HFFc6 (cell line): ENCODE data around the gene KRT74. TPM values are rescaled to one million over a fixed set of nuclear protein-coding genes. Genes with fewer than 3 reads are reported as not detected.
"Not testable (repeated sequence)": the region's sequence is repeated elsewhere in the genome, so short reads cannot be mapped to it uniquely, and the experiment has no call there.

Source experiments
- DNase-seq: peaks from one replicate; pipeline ENCODE4 v3.0.0-alpha.2; 2018
- H3K27ac Mint-ChIP-seq: 2 replicates; pipeline ENCODE4 v1.8.0; 2020; ENCODE audit warnings: mild to moderate bottlenecking, mixed read lengths
- H3K27me3 Mint-ChIP-seq: 2 replicates; pipeline ENCODE4 v1.8.0; 2021; ENCODE audit warnings: mild to moderate bottlenecking, moderate library complexity, mixed read lengths; ENCODE audit not compliant: insufficient read depth
- H3K36me3 Mint-ChIP-seq: 2 replicates; pipeline ENCODE4 v1.8.0; 2021; ENCODE audit warnings: low read depth, mixed read lengths
- H3K4me1 Mint-ChIP-seq: 2 replicates; pipeline ENCODE4 v1.8.0; 2020; ENCODE audit warnings: low read depth, mixed read lengths
- H3K4me3 Mint-ChIP-seq: 2 replicates; pipeline ENCODE4 v1.8.0; 2020; ENCODE audit warnings: mild to moderate bottlenecking, moderate library complexity, mixed read lengths
- H3K9me3 Mint-ChIP-seq: 2 replicates; pipeline ENCODE4 v1.8.0; 2020; ENCODE audit warnings: mild to moderate bottlenecking, mixed read lengths
- total RNA-seq, 6 experiments: library from RNA; stranded (reverse); fragmentation: NEBNext Ultra II Directional; extraction: Animal tissue kit (Norgen Biotek cat#: 25700); gene quantifications; 2 replicates in 1 of 6; 3 replicates in 5 of 6; pipeline ENCODE4 v1.2.3, GENCODE V29; 2021
- TF ChIP-seq, protein P1 (sequence below): fragments of 200-600 bp; sonication (generic); IDR thresholded peaks from 2 replicates; pipeline ENCODE4 v1.5.0; 2021; ENCODE audit warnings: antibody characterized with exemption, mild to moderate bottlenecking

KRT74 gene
- total RNA-seq, 6 experiments from 2014 or later = not detected

GRCh38 chr12:52601671-52602070, 28.0 kb upstream of the KRT74 start:
- TF ChIP-seq, protein P1, sequence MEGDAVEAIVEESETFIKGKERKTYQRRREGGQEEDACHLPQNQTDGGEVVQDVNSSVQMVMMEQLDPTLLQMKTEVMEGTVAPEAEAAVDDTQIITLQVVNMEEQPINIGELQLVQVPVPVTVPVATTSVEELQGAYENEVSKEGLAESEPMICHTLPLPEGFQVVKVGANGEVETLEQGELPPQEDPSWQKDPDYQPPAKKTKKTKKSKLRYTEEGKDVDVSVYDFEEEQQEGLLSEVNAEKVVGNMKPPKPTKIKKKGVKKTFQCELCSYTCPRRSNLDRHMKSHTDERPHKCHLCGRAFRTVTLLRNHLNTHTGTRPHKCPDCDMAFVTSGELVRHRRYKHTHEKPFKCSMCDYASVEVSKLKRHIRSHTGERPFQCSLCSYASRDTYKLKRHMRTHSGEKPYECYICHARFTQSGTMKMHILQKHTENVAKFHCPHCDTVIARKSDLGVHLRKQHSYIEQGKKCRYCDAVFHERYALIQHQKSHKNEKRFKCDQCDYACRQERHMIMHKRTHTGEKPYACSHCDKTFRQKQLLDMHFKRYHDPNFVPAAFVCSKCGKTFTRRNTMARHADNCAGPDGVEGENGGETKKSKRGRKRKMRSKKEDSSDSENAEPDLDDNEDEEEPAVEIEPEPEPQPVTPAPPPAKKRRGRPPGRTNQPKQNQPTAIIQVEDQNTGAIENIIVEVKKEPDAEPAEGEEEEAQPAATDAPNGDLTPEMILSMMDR = no peak
- H3K9me3 Mint-ChIP-seq = no peaks in the 10 kb centered on the region
- H3K36me3 Mint-ChIP-seq = no peaks in the 10 kb centered on the region
- no peak overlapping the region for H3K4me3 Mint-ChIP-seq
- H3K27ac Mint-ChIP-seq = no peak overlapping the region
- no peaks in the 10 kb centered on the region for H3K4me1 Mint-ChIP-seq
- H3K27me3 Mint-ChIP-seq = peaks cover 46% of the 10 kb centered on the region
- DNase-seq = no peak

GRCh38 chr12:52600941-52601481, 27.4 kb upstream of the KRT74 start, which contains the start of gene KRT72:
KRT72 (minus strand) TSS chr12:52601463; CDS start chr12:52601452, 11 bp downstream.
- no peaks in the 10 kb centered on the region for H3K36me3 Mint-ChIP-seq
- no peak within 1 kb of the TSS for H3K4me3 Mint-ChIP-seq
- H3K27me3 Mint-ChIP-seq = peaks cover 47% of the 10 kb centered on the region
- no peak within 1 kb of the TSS for H3K27ac Mint-ChIP-seq
- H3K4me1 Mint-ChIP-seq = no peaks in the 10 kb centered on the region
- DNase-seq = no peak
- TF ChIP-seq, protein P1 = no peak
- no peaks in the 10 kb centered on the region for H3K9me3 Mint-ChIP-seq

DNA sequence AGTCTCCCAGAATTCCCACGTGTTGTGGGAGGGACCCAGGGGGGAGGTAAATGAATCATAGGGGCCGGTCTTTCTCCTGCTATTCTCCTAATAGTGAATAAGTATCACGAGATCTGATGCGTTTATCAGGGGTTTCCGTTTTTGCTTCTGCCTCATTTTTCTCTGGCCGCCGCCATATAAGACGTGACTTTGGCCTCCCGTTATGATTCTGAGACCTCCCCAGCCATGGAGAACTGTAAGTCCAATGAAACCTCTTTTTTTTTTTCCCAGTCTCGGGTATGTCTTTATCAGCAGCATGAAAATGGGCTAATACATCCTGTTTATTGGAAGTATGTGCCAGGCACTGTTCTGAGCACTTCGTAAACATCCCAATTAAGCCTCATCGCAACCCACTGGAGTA, 26.8 kb upstream of the KRT74 start:
- TF ChIP-seq, protein P1 = no peak
- Mint-ChIP-seq H3K27ac (no peak overlapping the region), H3K9me3 (no peaks in the 10 kb centered on the region), H3K27me3 (peaks cover 43% of the 10 kb centered on the region), H3K4me3 (no peak overlapping the region), H3K4me1 (no peaks in the 10 kb centered on the region), H3K36me3 (no peaks in the 10 kb centered on the region)
- no peak for DNase-seq

- Mint-ChIP-seq H3K36me3 (no peaks in the 10 kb centered on the region), H3K4me1 (no peaks in the 10 kb centered on the region), H3K4me3 (no peak overlapping the region), H3K27me3 (peaks cover 43% of the 10 kb centered on the region), H3K27ac (no peak overlapping the region), H3K9me3 (no peaks in the 10 kb centered on the region)
- TF ChIP-seq, protein P1 = no peak
- DNase-seq = no peak
Measured at GRCh38 chr12:52600071-52600470, 26.4 kb upstream of the KRT74 start.

DNA sequence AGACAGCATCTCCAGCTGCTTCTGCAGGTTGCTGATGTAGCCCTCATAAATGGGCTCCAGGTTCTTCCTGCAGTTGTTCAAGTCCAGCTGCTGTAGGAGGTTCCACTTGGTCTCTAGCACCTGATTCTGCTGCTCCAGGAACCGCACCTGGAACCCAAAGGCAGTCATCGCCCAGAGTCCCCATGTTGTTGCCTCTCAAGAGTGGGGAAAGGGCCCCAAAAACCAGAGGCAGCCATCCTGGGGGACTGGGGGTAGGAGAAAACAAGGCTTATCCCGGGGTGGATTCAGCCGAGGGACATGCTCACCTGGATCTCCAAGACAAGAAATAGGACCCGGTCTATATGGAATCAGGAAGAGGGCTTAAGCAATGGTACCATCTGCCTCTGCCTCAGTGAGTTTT, 25.3 kb upstream of the KRT74 start:
- Mint-ChIP-seq H3K36me3 (no peaks in the 10 kb centered on the region), H3K9me3 (no peaks in the 10 kb centered on the region), H3K27me3 (peaks cover 43% of the 10 kb centered on the region), H3K4me3 (no peak overlapping the region), H3K4me1 (no peaks in the 10 kb centered on the region), H3K27ac (no peak overlapping the region)
- TF ChIP-seq, protein P1 = no peak
- DNase-seq = no peak

DNA sequence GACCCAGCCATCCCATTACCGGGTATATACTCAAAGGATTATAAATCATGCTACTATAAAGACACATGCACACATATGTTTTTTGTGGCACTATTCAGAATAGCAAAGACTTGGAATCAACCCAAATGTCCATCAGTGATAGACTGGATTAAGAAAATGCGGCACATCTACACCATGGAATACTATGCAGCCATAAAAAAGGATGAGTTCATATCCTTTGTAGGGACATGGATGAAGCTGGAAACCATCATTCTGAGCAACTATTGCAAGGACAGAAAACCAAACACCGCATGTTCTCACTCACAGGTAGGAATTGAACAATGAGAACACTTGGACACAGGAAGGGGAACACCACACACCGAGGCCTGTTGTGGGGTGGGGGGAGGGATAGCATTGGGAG, 20.6 kb upstream of the KRT74 start:
- DNase-seq, H3K27ac Mint-ChIP-seq, H3K4me1 Mint-ChIP-seq, H3K4me3 Mint-ChIP-seq, H3K9me3 Mint-ChIP-seq, H3K36me3 Mint-ChIP-seq: not testable (repeated sequence)
- H3K27me3 Mint-ChIP-seq = peaks cover 41% of the 10 kb centered on the region
